ENCODE measurements around the gene NDFIP1. TPM values are rescaled to one million over a fixed set of nuclear protein-coding genes. Genes with fewer than 3 reads are reported as not detected.

NDFIP1 gene
- total RNA-seq, 1 experiment from 2014 or later: 58.0 TPM

GRCh38 chr5:142191776-142192175 is 83.2 kb downstream of the NDFIP1 start:
- Mint-ChIP-seq H3K4me1 (ENCODE audit: low read depth, unreplicated experiment) (no peaks in the 10 kb centered on the region), H3K36me3 (ENCODE audit: insufficient read depth, unreplicated experiment) (no peaks in the 10 kb centered on the region), H3K27ac (ENCODE audit: unreplicated experiment) (no peak overlapping the region), H3K9me3 (ENCODE audit: low read depth, unreplicated experiment) (no peaks in the 10 kb centered on the region), H3K27me3 (ENCODE audit: unreplicated experiment) (peaks cover 31% of the 10 kb centered on the region), H3K4me3 (ENCODE audit: low read depth, unreplicated experiment) (no peak overlapping the region)
- intact Hi-C loops (cut with micrococcal nuclease; ENCODE audit: unreplicated experiment): no loop called here
- TF ChIP-seq, protein P1, sequence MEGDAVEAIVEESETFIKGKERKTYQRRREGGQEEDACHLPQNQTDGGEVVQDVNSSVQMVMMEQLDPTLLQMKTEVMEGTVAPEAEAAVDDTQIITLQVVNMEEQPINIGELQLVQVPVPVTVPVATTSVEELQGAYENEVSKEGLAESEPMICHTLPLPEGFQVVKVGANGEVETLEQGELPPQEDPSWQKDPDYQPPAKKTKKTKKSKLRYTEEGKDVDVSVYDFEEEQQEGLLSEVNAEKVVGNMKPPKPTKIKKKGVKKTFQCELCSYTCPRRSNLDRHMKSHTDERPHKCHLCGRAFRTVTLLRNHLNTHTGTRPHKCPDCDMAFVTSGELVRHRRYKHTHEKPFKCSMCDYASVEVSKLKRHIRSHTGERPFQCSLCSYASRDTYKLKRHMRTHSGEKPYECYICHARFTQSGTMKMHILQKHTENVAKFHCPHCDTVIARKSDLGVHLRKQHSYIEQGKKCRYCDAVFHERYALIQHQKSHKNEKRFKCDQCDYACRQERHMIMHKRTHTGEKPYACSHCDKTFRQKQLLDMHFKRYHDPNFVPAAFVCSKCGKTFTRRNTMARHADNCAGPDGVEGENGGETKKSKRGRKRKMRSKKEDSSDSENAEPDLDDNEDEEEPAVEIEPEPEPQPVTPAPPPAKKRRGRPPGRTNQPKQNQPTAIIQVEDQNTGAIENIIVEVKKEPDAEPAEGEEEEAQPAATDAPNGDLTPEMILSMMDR (IDR thresholded peaks at IDR 0.05; ENCODE audit: unreplicated experiment): no peak
- DNase-seq: no peak
- CTCF ChIA-PET: no interaction called here
- BruUV-seq (replicated peaks): no TSS peak

- TF ChIP-seq, protein P1 (IDR thresholded peaks at IDR 0.05; ENCODE audit: unreplicated experiment): no peak
- Mint-ChIP-seq H3K27me3 (ENCODE audit: unreplicated experiment) (peaks cover 25% of the 10 kb centered on the region), H3K9me3 (ENCODE audit: low read depth, unreplicated experiment) (no peaks in the 10 kb centered on the region), H3K4me1 (ENCODE audit: low read depth, unreplicated experiment) (no peaks in the 10 kb centered on the region), H3K4me3 (ENCODE audit: low read depth, unreplicated experiment) (no peak overlapping the region), H3K36me3 (ENCODE audit: insufficient read depth, unreplicated experiment) (no peaks in the 10 kb centered on the region), H3K27ac (ENCODE audit: unreplicated experiment) (no peak overlapping the region)
- CTCF ChIA-PET: interaction anchor here (0.5 kb wide), 1 partner anchor 46 kb away, joined by 3 read pairs; no protein-coding TSS in a partner anchor
- BruUV-seq (replicated peaks): no TSS peak
- intact Hi-C loops (cut with micrococcal nuclease; ENCODE audit: unreplicated experiment): no loop called here
- no peak for DNase-seq
These were observed 83.9 kb downstream of the NDFIP1 start for GRCh38 chr5:142192286-142193113.

DNA sequence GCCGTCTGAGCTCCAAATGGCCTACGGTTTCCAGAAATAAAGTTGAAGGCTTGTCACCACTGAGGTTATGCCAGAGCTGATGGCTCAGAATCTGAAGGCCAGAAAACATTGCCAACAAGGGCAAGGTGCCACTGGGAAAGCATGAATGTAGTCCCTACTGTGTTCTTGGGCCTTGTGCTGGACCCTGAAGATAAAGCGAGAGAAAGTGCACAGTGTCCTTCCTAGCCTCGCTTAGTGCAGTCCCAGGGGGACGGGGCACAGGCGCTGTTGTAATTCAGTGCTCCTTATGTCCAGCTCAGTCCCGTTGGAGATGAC is 84.5 kb downstream of the NDFIP1 start:
- Mint-ChIP-seq H3K36me3 (ENCODE audit: insufficient read depth, unreplicated experiment) (no peaks in the 10 kb centered on the region), H3K4me1 (ENCODE audit: low read depth, unreplicated experiment) (no peaks in the 10 kb centered on the region), H3K4me3 (ENCODE audit: low read depth, unreplicated experiment) (no peak overlapping the region), H3K9me3 (ENCODE audit: low read depth, unreplicated experiment) (no peaks in the 10 kb centered on the region), H3K27ac (ENCODE audit: unreplicated experiment) (no peak overlapping the region), H3K27me3 (ENCODE audit: unreplicated experiment) (peaks cover 19% of the 10 kb centered on the region)
- no TSS peak for BruUV-seq (replicated peaks)
- intact Hi-C loops (cut with micrococcal nuclease; ENCODE audit: unreplicated experiment): no loop called here
- TF ChIP-seq, protein P1 (IDR thresholded peaks at IDR 0.05; ENCODE audit: unreplicated experiment): no peak
- CTCF ChIA-PET: interaction anchor here (0.5 kb wide), 1 partner anchor 46 kb away, joined by 3 read pairs; no protein-coding TSS in a partner anchor
- DNase-seq: no peak

DNA sequence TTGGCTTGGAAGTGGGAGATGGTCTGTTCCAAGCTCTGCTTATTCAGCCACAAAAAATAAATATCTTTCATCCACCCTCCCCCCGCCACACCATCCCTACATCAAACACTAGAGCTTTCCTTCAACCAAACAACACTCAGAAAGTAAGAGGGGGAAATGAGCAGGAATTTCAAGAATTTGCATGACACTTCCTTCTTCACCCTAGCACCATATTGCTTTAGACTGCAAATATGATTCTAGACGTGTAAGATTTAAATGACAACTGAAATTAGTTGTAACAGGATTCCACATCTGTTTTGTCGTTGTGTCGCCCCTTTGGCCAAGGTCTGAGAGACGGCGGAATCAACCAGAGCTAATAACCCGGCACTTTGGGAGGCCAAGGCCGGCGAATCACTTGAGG is 88.5 kb downstream of the NDFIP1 start:
- H3K36me3 Mint-ChIP-seq (ENCODE audit: insufficient read depth, unreplicated experiment): no peaks in the 10 kb centered on the region
- no peak for DNase-seq
- no TSS peak for BruUV-seq (replicated peaks)
- no peak overlapping the region for H3K4me3 Mint-ChIP-seq (ENCODE audit: low read depth, unreplicated experiment)
- H3K9me3 Mint-ChIP-seq (ENCODE audit: low read depth, unreplicated experiment): no peaks in the 10 kb centered on the region
- TF ChIP-seq, protein P1 (IDR thresholded peaks at IDR 0.05; ENCODE audit: unreplicated experiment): no peak
- intact Hi-C loops (cut with micrococcal nuclease; ENCODE audit: unreplicated experiment): no loop called here
- no peak overlapping the region for H3K27ac Mint-ChIP-seq (ENCODE audit: unreplicated experiment)
- CTCF ChIA-PET: no interaction called here
- no peaks in the 10 kb centered on the region for H3K4me1 Mint-ChIP-seq (ENCODE audit: low read depth, unreplicated experiment)
- peaks cover 19% of the 10 kb centered on the region for H3K27me3 Mint-ChIP-seq (ENCODE audit: unreplicated experiment)
